GM21526 (cell line): Measurements from ENCODE around the gene SLC35A5.

Experiments used
- ATAC-seq: cut with Tn5 transposase; IDR thresholded peaks from one replicate; pipeline ENCODE4 v1.9.1; 2021; ENCODE audit warnings: moderate library complexity; ENCODE audit not compliant: unreplicated experiment, low FRiP score

Gene SLC35A5

GRCh38 chr3:112619295-112619694 is 57.5 kb downstream of the SLC35A5 start:
- ATAC-seq: no peak

GRCh38 chr3:112623213-112623612 is 61.4 kb downstream of the SLC35A5 start:
- no peak for ATAC-seq

GRCh38 chr3:112623717-112624116 is 61.9 kb downstream of the SLC35A5 start:
- ATAC-seq: no peak

GRCh38 chr3:112627419-112627818 is 65.6 kb downstream of the SLC35A5 start:
- no peak for ATAC-seq

- ATAC-seq: no peak
Measured at GRCh38 chr3:112627919-112628466, 66.1 kb downstream of the SLC35A5 start.

GRCh38 chr3:112629425-112629824 is 67.6 kb downstream of the SLC35A5 start:
- ATAC-seq: no peak

GRCh38 chr3:112631257-112631656 is 69.4 kb downstream of the SLC35A5 start:
- no peak for ATAC-seq

- ATAC-seq: no peak
Measured at GRCh38 chr3:112632596-112632995, 70.8 kb downstream of the SLC35A5 start.

GRCh38 chr3:112633191-112633590 is 71.3 kb downstream of the SLC35A5 start:
- no peak for ATAC-seq

GRCh38 chr3:112633757-112634156 is 71.9 kb downstream of the SLC35A5 start:
- ATAC-seq: no peak

GRCh38 chr3:112634786-112635541 is 73.1 kb downstream of the SLC35A5 start:
- ATAC-seq: no peak
